Activated CD8-positive, alpha-beta T cell treated with anti-CD3 and anti-CD28 coated beads for 36 hours (primary cell): Measurements from ENCODE around the gene RHBG. TPM values are rescaled to one million over a fixed set of nuclear protein-coding genes. Genes with fewer than 3 reads are reported as not detected.

Experiments used
- ATAC-seq: fragments of 200-7000 bp; cut with Tn5 transposase; one replicate; pipeline ENCODE4 v1.10.0; 2021; ENCODE audit warnings: mild to moderate bottlenecking, moderate library complexity
- CTCF ChIA-PET: fragments of 350-600 bp; sonication (Branson Sonifier 250); formaldehyde crosslinking; loops from one replicate; lab custom pipeline; 2021; ENCODE audit warnings: antibody characterized with exemption; lab: Charles Lee
- POLR2A ChIA-PET: fragments of 350-600 bp; sonication (Branson Sonifier 250); formaldehyde crosslinking; loops from one replicate; lab custom pipeline; 2021; ENCODE audit warnings: antibody characterized with exemption; lab: Charles Lee
- DNase-seq: peaks from one replicate; pipeline ENCODE4 v3.0.0-alpha.2; 2020
- H3K27ac Mint-ChIP-seq: one replicate; pipeline ENCODE4 v1.8.0; 2021; ENCODE audit warnings: mild to moderate bottlenecking, mixed read lengths
- H3K27me3 Mint-ChIP-seq: one replicate; pipeline ENCODE4 v1.8.0; 2021; ENCODE audit warnings: mixed read lengths
- H3K36me3 Mint-ChIP-seq: one replicate; pipeline ENCODE4 v1.8.0; 2021; ENCODE audit warnings: low read depth, mixed read lengths
- H3K4me1 Mint-ChIP-seq: one replicate; pipeline ENCODE4 v1.8.0; 2021; ENCODE audit warnings: low read depth, mixed read lengths
- H3K4me3 Mint-ChIP-seq: one replicate; pipeline ENCODE4 v1.8.0; 2021; ENCODE audit warnings: mild to moderate bottlenecking, moderate library complexity, mixed read lengths
- H3K9me3 Mint-ChIP-seq: one replicate; pipeline ENCODE4 v1.8.0; 2021; ENCODE audit warnings: mixed read lengths
- intact Hi-C: fragments of 100-400 bp; cut with micrococcal nuclease; formaldehyde crosslinking; loops from one replicate; pipeline ENCODE4 v1.10.0; 2022
- total RNA-seq, 2 experiments: library from RNA; stranded (reverse); gene quantifications; one replicate each; pipeline ENCODE4 v1.2.3, GENCODE V29; 2021
- TF ChIP-seq, protein P1 (sequence below): fragments of 200-600 bp; IDR thresholded peaks from one replicate; pipeline ENCODE4 v1.8.0; 2022; ENCODE audit warnings: antibody characterized with exemption, mild to moderate bottlenecking

RHBG gene
- total RNA-seq, 2 experiments from 2014 or later: not detected

DNA sequence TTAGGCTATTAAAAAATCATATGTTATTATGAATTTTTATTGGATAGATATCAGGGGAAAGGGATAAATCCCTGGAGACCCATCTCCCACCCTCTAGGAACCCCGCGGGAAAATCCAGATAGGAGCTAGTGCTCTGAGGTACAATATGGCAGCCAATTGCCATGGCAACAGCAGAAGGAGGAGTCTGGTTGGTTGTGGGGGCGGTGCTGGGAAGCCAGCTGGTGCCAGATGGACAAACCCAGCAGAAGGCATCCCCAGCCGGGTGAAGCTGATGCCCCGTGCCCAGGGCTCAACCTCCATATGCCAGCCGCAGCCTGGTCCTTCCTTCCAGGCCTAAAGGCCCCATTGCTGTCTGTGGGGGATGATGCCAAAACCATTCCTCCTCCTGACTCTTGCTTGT, 38.3 kb downstream of the RHBG start:
- intact Hi-C loops: no loop called here
- H3K27ac Mint-ChIP-seq: no peak overlapping the region
- no peak overlapping the region for H3K4me3 Mint-ChIP-seq
- no peaks in the 10 kb centered on the region for H3K9me3 Mint-ChIP-seq
- H3K36me3 Mint-ChIP-seq: no peaks in the 10 kb centered on the region
- H3K27me3 Mint-ChIP-seq: peaks cover 29% of the 10 kb centered on the region
- POLR2A ChIA-PET: no interaction called here
- CTCF ChIA-PET: interaction anchor here (1.1 to 9.1 kb wide), 3 partner anchors 12 to 39 kb away, joined by 4 to 51 read pairs (median 5); no protein-coding TSS in a partner anchor
- TF ChIP-seq, protein P1, sequence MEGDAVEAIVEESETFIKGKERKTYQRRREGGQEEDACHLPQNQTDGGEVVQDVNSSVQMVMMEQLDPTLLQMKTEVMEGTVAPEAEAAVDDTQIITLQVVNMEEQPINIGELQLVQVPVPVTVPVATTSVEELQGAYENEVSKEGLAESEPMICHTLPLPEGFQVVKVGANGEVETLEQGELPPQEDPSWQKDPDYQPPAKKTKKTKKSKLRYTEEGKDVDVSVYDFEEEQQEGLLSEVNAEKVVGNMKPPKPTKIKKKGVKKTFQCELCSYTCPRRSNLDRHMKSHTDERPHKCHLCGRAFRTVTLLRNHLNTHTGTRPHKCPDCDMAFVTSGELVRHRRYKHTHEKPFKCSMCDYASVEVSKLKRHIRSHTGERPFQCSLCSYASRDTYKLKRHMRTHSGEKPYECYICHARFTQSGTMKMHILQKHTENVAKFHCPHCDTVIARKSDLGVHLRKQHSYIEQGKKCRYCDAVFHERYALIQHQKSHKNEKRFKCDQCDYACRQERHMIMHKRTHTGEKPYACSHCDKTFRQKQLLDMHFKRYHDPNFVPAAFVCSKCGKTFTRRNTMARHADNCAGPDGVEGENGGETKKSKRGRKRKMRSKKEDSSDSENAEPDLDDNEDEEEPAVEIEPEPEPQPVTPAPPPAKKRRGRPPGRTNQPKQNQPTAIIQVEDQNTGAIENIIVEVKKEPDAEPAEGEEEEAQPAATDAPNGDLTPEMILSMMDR: no peak
- no peak for ATAC-seq
- no peaks in the 10 kb centered on the region for H3K4me1 Mint-ChIP-seq
- DNase-seq: no peak

DNA sequence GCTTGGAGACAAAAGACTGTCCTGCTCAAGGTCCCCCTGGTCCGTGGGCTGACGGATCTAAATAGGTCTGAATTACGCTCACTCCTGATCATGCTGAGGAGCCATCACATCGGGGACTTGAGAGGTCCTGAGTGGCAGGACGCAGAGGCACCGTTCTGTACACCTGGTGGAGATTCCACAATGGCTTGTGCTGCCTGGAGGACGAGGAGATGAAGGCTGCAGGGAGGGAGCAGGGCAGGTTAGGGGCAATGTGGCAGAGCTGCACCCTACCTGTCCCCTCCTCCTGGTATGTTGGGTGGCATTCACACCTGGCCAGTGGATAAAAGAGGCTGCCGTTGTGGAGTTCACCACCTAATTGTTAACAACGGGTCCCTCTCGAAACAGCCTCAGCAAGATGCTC, 38.7 kb downstream of the RHBG start:
- ChIA-PET POLR2A (no interaction called here), CTCF (interaction anchor here (1.4 to 9.1 kb wide), 2 partner anchors 12 to 22 kb away, joined by 4 to 51 read pairs; no protein-coding TSS in a partner anchor)
- Mint-ChIP-seq H3K4me3 (no peak overlapping the region), H3K27me3 (peaks cover 30% of the 10 kb centered on the region), H3K4me1 (no peaks in the 10 kb centered on the region), H3K27ac (no peak overlapping the region), H3K36me3 (no peaks in the 10 kb centered on the region), H3K9me3 (no peaks in the 10 kb centered on the region)
- TF ChIP-seq, protein P1: no peak
- DNase-seq (no peak), ATAC-seq (no peak)
- intact Hi-C loops: no loop called here

DNA sequence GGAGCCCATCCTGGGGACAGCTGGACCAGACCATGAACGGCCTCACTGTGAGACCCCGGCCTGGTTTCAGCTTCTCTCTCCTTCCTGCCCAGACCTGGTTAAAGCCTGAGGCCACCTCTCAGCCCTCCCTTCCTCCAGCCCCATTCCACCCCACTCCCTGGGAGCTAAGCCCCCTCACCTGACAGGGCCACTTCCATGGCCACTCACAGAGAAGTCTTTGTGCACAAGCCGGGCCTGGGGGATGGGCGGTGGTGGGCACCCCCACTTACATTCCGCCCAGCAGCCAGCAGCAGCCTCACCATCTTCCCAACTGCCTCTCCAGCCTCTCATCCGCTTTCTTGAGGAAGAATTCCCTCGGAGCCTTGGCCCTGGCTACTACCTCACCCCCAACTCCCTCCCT, 40.4 kb downstream of the RHBG start:
- intact Hi-C loops: no loop called here
- no peak for ATAC-seq
- no peaks in the 10 kb centered on the region for H3K4me1 Mint-ChIP-seq

DNA sequence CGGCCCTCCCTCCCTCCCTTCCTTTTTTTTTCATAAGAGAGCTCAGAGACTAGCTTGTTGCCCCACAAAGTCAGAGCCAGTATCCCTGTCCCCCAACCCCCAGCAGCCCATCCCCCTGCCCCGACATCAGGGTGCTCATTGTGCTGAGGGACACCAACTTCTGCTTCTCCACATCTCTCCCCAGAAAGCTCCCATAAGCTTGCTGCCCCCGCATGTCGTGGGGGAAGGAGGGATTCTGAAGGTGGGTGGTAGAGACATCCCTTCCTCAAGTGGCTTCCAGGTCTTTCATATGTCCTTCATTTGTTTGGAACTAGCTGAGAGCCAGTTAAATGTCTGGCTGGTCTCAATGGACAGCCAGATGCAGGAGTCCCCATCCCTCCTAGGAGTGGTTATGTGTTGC, 41.2 kb downstream of the RHBG start:
- no peak overlapping the region for H3K27ac Mint-ChIP-seq
- POLR2A ChIA-PET: no interaction called here

More for the DNA sequence above, 40.4 kb downstream of the RHBG start:
- Mint-ChIP-seq H3K27ac (no peak overlapping the region), H3K9me3 (no peaks in the 10 kb centered on the region), H3K27me3 (peaks cover 36% of the 10 kb centered on the region), H3K36me3 (no peaks in the 10 kb centered on the region), H3K4me3 (no peak overlapping the region)
- DNase-seq: no peak
- ChIA-PET POLR2A (no interaction called here), CTCF (interaction anchor here (1.4 to 9.1 kb wide), 4 partner anchors 24 to 218 kb away, joined by 4 to 51 read pairs (median 4); no protein-coding TSS in a partner anchor)
- TF ChIP-seq, protein P1: no peak

DNA sequence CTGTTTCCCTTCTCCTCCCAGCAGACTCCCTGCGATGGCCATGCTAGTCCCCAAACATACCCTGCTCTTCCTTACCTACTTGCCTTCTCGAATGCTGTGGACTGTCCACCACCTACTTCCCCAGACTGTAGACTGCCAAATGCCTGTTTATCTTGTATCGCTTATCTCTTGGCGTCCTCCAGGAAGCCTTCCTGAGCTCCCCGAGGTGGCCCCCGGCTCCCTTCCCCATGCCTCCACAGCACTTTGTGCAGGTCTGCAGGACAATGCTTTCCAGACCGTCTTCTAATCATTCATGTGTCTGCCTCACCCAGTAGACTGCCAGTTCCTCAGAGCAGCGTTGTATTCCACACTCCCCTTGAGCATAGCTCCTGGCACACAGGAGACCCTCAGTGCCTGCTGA, 41.7 kb downstream of the RHBG start:
- no peak for ATAC-seq
- TF ChIP-seq, protein P1: no peak
- Mint-ChIP-seq H3K4me3 (no peak overlapping the region), H3K4me1 (no peaks in the 10 kb centered on the region), H3K27ac (no peak overlapping the region), H3K27me3 (peaks cover 36% of the 10 kb centered on the region), H3K9me3 (no peaks in the 10 kb centered on the region), H3K36me3 (no peaks in the 10 kb centered on the region)
- intact Hi-C loops: no loop called here
- CTCF ChIA-PET: interaction anchor here (1.0 to 9.1 kb wide), 5 partner anchors 9 to 217 kb away, joined by 3 to 51 read pairs (median 4); no protein-coding TSS in a partner anchor
- no peak for DNase-seq
- POLR2A ChIA-PET: no interaction called here

More for the DNA sequence above, 41.2 kb downstream of the RHBG start:
- ATAC-seq: no peak
- Mint-ChIP-seq H3K27me3 (peaks cover 37% of the 10 kb centered on the region), H3K4me1 (no peaks in the 10 kb centered on the region), H3K4me3 (no peak overlapping the region), H3K36me3 (no peaks in the 10 kb centered on the region), H3K9me3 (no peaks in the 10 kb centered on the region)
- intact Hi-C loops: no loop called here
- TF ChIP-seq, protein P1: no peak
- CTCF ChIA-PET: interaction anchor here (1.0 to 9.1 kb wide), 5 partner anchors 9 to 217 kb away, joined by 3 to 51 read pairs (median 4); no protein-coding TSS in a partner anchor
- DNase-seq: no peak
